NCI-H1694 treated with DMSO at 0.1 percent for 48 hours (cell line): ENCODE data around the gene PTTG1IP.

Source experiments
- DNase-seq: peaks from one replicate; lab custom pipeline; 2025; lab: John Stamatoyannopoulos, UW

The PTTG1IP gene

GRCh38 chr21:44862869-44863685, 10.4 kb downstream of the PTTG1IP start:
- no peak for DNase-seq

GRCh38 chr21:44858791-44859190, 14.7 kb downstream of the PTTG1IP start:
- no peak for DNase-seq

- DNase-seq, result no peak
Measured at GRCh38 chr21:44858291-44858690, 15.2 kb downstream of the PTTG1IP start.

- no peak for DNase-seq
Measured at GRCh38 chr21:44857127-44857892, 16.2 kb downstream of the PTTG1IP start.

- no peak for DNase-seq
Measured at GRCh38 chr21:44856131-44856530, 17.4 kb downstream of the PTTG1IP start.

- DNase-seq, result no peak
Measured at GRCh38 chr21:44855572-44855971, 17.9 kb downstream of the PTTG1IP start.

- DNase-seq, result no peak
Measured at GRCh38 chr21:44854664-44855446, 18.6 kb downstream of the PTTG1IP start.

- DNase-seq, result no peak
Measured at GRCh38 chr21:44854391-44854663, 19.2 kb downstream of the PTTG1IP start.

- DNase-seq, result no peak
Measured at GRCh38 chr21:44853601-44854390, 19.7 kb downstream of the PTTG1IP start.

- DNase-seq, result no peak
Measured at GRCh38 chr21:44850905-44851657, 22.4 kb downstream of the PTTG1IP start.

- no peak for DNase-seq
Measured at GRCh38 chr21:44850208-44850800, 23.2 kb downstream of the PTTG1IP start.

GRCh38 chr21:44849616-44850130, 23.8 kb downstream of the PTTG1IP start:
- DNase-seq, result no peak

GRCh38 chr21:44848821-44849521, 24.5 kb downstream of the PTTG1IP start:
- no peak for DNase-seq

GRCh38 chr21:44847261-44848056, 26.0 kb downstream of the PTTG1IP start:
- no peak for DNase-seq

GRCh38 chr21:44846485-44847260, 26.8 kb downstream of the PTTG1IP start:
- DNase-seq, result no peak

- no peak for DNase-seq
Measured at GRCh38 chr21:44846224-44846484, 27.3 kb downstream of the PTTG1IP start.

- peak; percentile 69 for DNase-seq
Measured at GRCh38 chr21:44845418-44846223, 27.9 kb downstream of the PTTG1IP start.

- DNase-seq, result no peak
Measured at GRCh38 chr21:44844256-44844655, 29.2 kb downstream of the PTTG1IP start.
